Right cardiac atrium (tissue), 5 donors: ENCODE measurements around the gene TMOD1. TPM values are rescaled to one million over a fixed set of nuclear protein-coding genes. Genes with fewer than 3 reads are reported as not detected.

Experiments
- ATAC-seq, 2 donors: fragments of 200-7000 bp; cut with Tn5 transposase; one replicate each; pipeline versions ENCODE4 v1.8.0 to v1.9.1; 2020; ENCODE audit warnings: moderate library complexity in 2 of 2, mild to moderate bottlenecking in 1 of 2
- DNase-seq, 3 donors: peaks; one replicate each; pipeline ENCODE4 v3.0.0-alpha.2; 2020
- H3K27ac ChIP-seq: one replicate; pipeline ENCODE4 v1.5.1; 2013; ENCODE audit warnings: mild to moderate bottlenecking, low read length, control low read depth, moderate library complexity
- H3K27me3 ChIP-seq: one replicate; pipeline ENCODE4 v1.6.1; 2013; ENCODE audit not compliant: control insufficient read depth, insufficient read depth
- H3K4me1 ChIP-seq: one replicate; pipeline ENCODE4 v1.6.1; 2013; ENCODE audit warnings: low read length; ENCODE audit not compliant: control insufficient read depth, insufficient read depth
- H3K4me3 ChIP-seq: one replicate; pipeline ENCODE4 v1.5.1; 2013; ENCODE audit warnings: low read length, control low read depth
- H3K9me3 ChIP-seq: one replicate; pipeline ENCODE4 v1.6.1; 2013; ENCODE audit warnings: low read length; ENCODE audit not compliant: control insufficient read depth
- WGBS: extraction: QIAGEN DNeasy Blood & Tissue Kit; methylation state at CpG from one replicate; pipeline ENCODE4 v1.1.7; 2013; 5-methylcytosine and 5-hydroxymethylcytosine counted together
- intact Hi-C, 4 donors: fragments of 100-400 bp; cut with DNase I; formaldehyde crosslinking; loops; one replicate each; pipeline versions ENCODE4 v1.11.0 to v1.14.0; 2022 to 2023
- polyA plus RNA-seq: library from polyadenylated mRNA; stranded (reverse); fragments of 200-250 nt; gene quantifications from one replicate; pipeline ENCODE4 v1.2.3, GENCODE V29; 2013
- total RNA-seq, 4 donors: library from RNA; stranded (reverse); fragmentation: NEBNext Ultra II Directional; extraction: Animal tissue kit (Norgen Biotek cat#: 25700); gene quantifications; one replicate each; pipeline ENCODE4 v1.2.1, GENCODE V29; 2021
- donor health status: healthy with polysubstance abuse.
- donor health status: DM: no; HTN: yes; CAD: no.
- donor health status: DM: no; HTN: no; CAD: no.
- donor health status: DM: no; HTN: yes; CAD: no; lungs with severe emphysema.
- donor health status: DM: yes; HTN: yes; CAD: no.

TMOD1 gene
- total and polyA plus RNA-seq, 5 donors = 177 to 220 (median 197) TPM

- ATAC-seq (peak; percentile 75 to 85), DNase-seq (peak in 1 of 3 donors; percentile 39)
- Histone ChIP-seq H3K27ac (peak overlapping the region; percentile 99), H3K4me1 (peaks cover 6% of the 10 kb centered on the region), H3K4me3 (no peak overlapping the region), H3K27me3 (no peaks in the 10 kb centered on the region), H3K9me3 (no peaks in the 10 kb centered on the region)
- intact Hi-C loops = no loop called here
- 28% methylated on average over 11 of the region's 11 CpGs for WGBS
Observed at GRCh38 chr9:97529363-97530076, 28.1 kb downstream of the TMOD1 start.

- Histone ChIP-seq H3K27ac (peak overlapping the region; percentile 34), H3K9me3 (no peaks in the 10 kb centered on the region), H3K4me3 (no peak overlapping the region), H3K27me3 (no peaks in the 10 kb centered on the region), H3K4me1 (peaks cover 8% of the 10 kb centered on the region)
- peak in 1 of 2 donors; percentile 70 for ATAC-seq
- no peak for DNase-seq
- intact Hi-C loops = no loop called here
- WGBS = 51% methylated on average over 9 of the region's 9 CpGs
Observed at GRCh38 chr9:97531888-97532376, 30.5 kb downstream of the TMOD1 start.

GRCh38 chr9:97534185-97534584, 32.7 kb downstream of the TMOD1 start:
- H3K27ac ChIP-seq = no peak overlapping the region
- H3K9me3 ChIP-seq = no peaks in the 10 kb centered on the region
- DNase-seq (no peak), ATAC-seq (no peak)
- peaks cover 8% of the 10 kb centered on the region for H3K4me1 ChIP-seq
- H3K4me3 ChIP-seq = no peak overlapping the region
- no peaks in the 10 kb centered on the region for H3K27me3 ChIP-seq
- intact Hi-C loops = no loop called here
- WGBS = 92% methylated on average over 3 of the region's 3 CpGs

- H3K27me3 ChIP-seq = no peaks in the 10 kb centered on the region
- H3K27ac ChIP-seq = no peak overlapping the region
- no peaks in the 10 kb centered on the region for H3K9me3 ChIP-seq
- 95% methylated on average over 10 of the region's 10 CpGs for WGBS
- peaks cover 6% of the 10 kb centered on the region for H3K4me1 ChIP-seq
- intact Hi-C loops = no loop called here
- ATAC-seq (no peak), DNase-seq (no peak)
- H3K4me3 ChIP-seq = no peak overlapping the region
Observed at GRCh38 chr9:97534961-97535594, 33.6 kb downstream of the TMOD1 start.

GRCh38 chr9:97535771-97536170, 34.3 kb downstream of the TMOD1 start:
- Histone ChIP-seq H3K27me3 (no peaks in the 10 kb centered on the region), H3K4me3 (no peak overlapping the region), H3K9me3 (no peaks in the 10 kb centered on the region), H3K4me1 (peaks cover 9% of the 10 kb centered on the region), H3K27ac (peak overlapping the region; percentile 48)
- intact Hi-C loops = no loop called here
- WGBS = 69% methylated on average over 5 of the region's 5 CpGs
- ATAC-seq (peak; percentile 21 to 45), DNase-seq (peak in 1 of 3 donors; percentile 64)

GRCh38 chr9:97536480-97536879, 35.0 kb downstream of the TMOD1 start:
- DNase-seq = no peak
- peak overlapping the region; percentile 27 for H3K27ac ChIP-seq
- H3K9me3 ChIP-seq = no peaks in the 10 kb centered on the region
- WGBS = 57% methylated on average over 9 of the region's 9 CpGs
- H3K4me3 ChIP-seq = no peak overlapping the region
- no peaks in the 10 kb centered on the region for H3K27me3 ChIP-seq
- peaks cover 9% of the 10 kb centered on the region for H3K4me1 ChIP-seq
- intact Hi-C loops = no loop called here
- ATAC-seq = peak in 1 of 2 donors; percentile 27

- 96% methylated on average over 1 of the region's 1 CpG for WGBS
- intact Hi-C loops = no loop called here
Observed at GRCh38 chr9:97543561-97543960, 42.1 kb downstream of the TMOD1 start.

GRCh38 chr9:97545486-97545885, 44.0 kb downstream of the TMOD1 start:
- H3K4me3 ChIP-seq = no peak overlapping the region
- ATAC-seq (peak; percentile 49 to 68), DNase-seq (no peak)
- intact Hi-C loops = no loop called here
- no peaks in the 10 kb centered on the region for H3K27me3 ChIP-seq
- H3K9me3 ChIP-seq = no peaks in the 10 kb centered on the region
- no peaks in the 10 kb centered on the region for H3K4me1 ChIP-seq
- H3K27ac ChIP-seq = no peak overlapping the region
- WGBS = 52% methylated on average over 8 of the region's 8 CpGs

More at GRCh38 chr9:97543561-97543960, 42.1 kb downstream of the TMOD1 start:
- ATAC-seq (no peak), DNase-seq (no peak)
- Histone ChIP-seq H3K9me3 (no peaks in the 10 kb centered on the region), H3K27ac (no peak overlapping the region), H3K4me3 (no peak overlapping the region), H3K27me3 (no peaks in the 10 kb centered on the region), H3K4me1 (peaks cover 3% of the 10 kb centered on the region)

GRCh38 chr9:97547098-97547829, 45.8 kb downstream of the TMOD1 start:
- 75% methylated on average over 3 of the region's 3 CpGs for WGBS
- no peak overlapping the region for H3K4me3 ChIP-seq
- H3K4me1 ChIP-seq = no peaks in the 10 kb centered on the region
- DNase-seq = no peak
- no peaks in the 10 kb centered on the region for H3K9me3 ChIP-seq
- ATAC-seq = no peak
- intact Hi-C loops = no loop called here
- no peak overlapping the region for H3K27ac ChIP-seq
- no peaks in the 10 kb centered on the region for H3K27me3 ChIP-seq

GRCh38 chr9:97548379-97548778, 46.9 kb downstream of the TMOD1 start:
- DNase-seq (no peak), ATAC-seq (peak in 1 of 2 donors; percentile 25)
- WGBS = 81% methylated on average over 5 of the region's 5 CpGs
- Histone ChIP-seq H3K27ac (no peak overlapping the region), H3K4me1 (no peaks in the 10 kb centered on the region), H3K27me3 (no peaks in the 10 kb centered on the region), H3K4me3 (no peak overlapping the region), H3K9me3 (no peaks in the 10 kb centered on the region)
- intact Hi-C loops = no loop called here
